Measurements from ENCODE around the gene LEP. TPM values are rescaled to one million over a fixed set of nuclear protein-coding genes. Genes with fewer than 3 reads are reported as not detected.

The LEP gene
- total and polyA plus RNA-seq, 2 donors from 2014 or later = not detected

GRCh38 chr7:128210590-128211570 lies 30.2 kb upstream of the LEP start:
- Histone ChIP-seq H3K27me3 (ENCODE audit: control insufficient read depth, insufficient read depth, low read length) (no peaks in the 10 kb centered on the region), H3K4me1 (ENCODE audit: control insufficient read depth in 2 of 3, insufficient read depth in 2 of 3, low read depth in 1 of 3, low read length in 3 of 3) (peaks cover 0 to 2% (median 0%) of the 10 kb centered on the region in 3 donors), H3K27ac (ENCODE audit: low read depth in 2 of 2, low read length in 2 of 2) (no peak overlapping the region), H3K36me3 (ENCODE audit: control insufficient read depth in 2 of 3, insufficient read depth in 3 of 3, low read length in 3 of 3) (no peaks in the 10 kb centered on the region), H3K9me3 (ENCODE audit: control insufficient read depth in 2 of 3, insufficient read depth in 1 of 3, low read length in 3 of 3) (no peaks in the 10 kb centered on the region), H3K4me3 (ENCODE audit: low read length in 3 of 3) (no peak overlapping the region), H3K9ac (ENCODE audit: low read length in 3 of 3) (no peak overlapping the region)
- DNase-seq = no peak
- intact Hi-C loops (cut with DNase I) = loop anchor here (5.0 kb wide), 1 partner anchor 499 kb away; no protein-coding TSS in a partner anchor
- FAIRE-seq = no peak
- TF ChIP-seq CTCF (IDR thresholded peaks at IDR 0.05; ENCODE audit: borderline replicate concordance, extremely low read depth, insufficient read depth) = no peak

GRCh38 chr7:128211626-128212025 lies 29.5 kb upstream of the LEP start:
- no peak for TF ChIP-seq CTCF (IDR thresholded peaks at IDR 0.05; ENCODE audit: borderline replicate concordance, extremely low read depth, insufficient read depth)
- H3K9me3 ChIP-seq (ENCODE audit: control insufficient read depth in 2 of 3, insufficient read depth in 1 of 3, low read length in 3 of 3) = no peaks in the 10 kb centered on the region
- no peaks in the 10 kb centered on the region for H3K36me3 ChIP-seq (ENCODE audit: control insufficient read depth in 2 of 3, insufficient read depth in 3 of 3, low read length in 3 of 3)
- no peak for FAIRE-seq
- H3K9ac ChIP-seq (ENCODE audit: low read length in 3 of 3) = no peak overlapping the region
- H3K27me3 ChIP-seq (ENCODE audit: control insufficient read depth, insufficient read depth, low read length) = no peaks in the 10 kb centered on the region
- no peak overlapping the region for H3K27ac ChIP-seq (ENCODE audit: low read depth in 2 of 2, low read length in 2 of 2)
- intact Hi-C loops (cut with DNase I) = loop anchor here (5.0 kb wide), 1 partner anchor 499 kb away; no protein-coding TSS in a partner anchor
- H3K4me3 ChIP-seq (ENCODE audit: low read length in 3 of 3) = no peak overlapping the region
- DNase-seq = no peak
- peaks cover 0 to 2% (median 0%) of the 10 kb centered on the region in 3 donors for H3K4me1 ChIP-seq (ENCODE audit: control insufficient read depth in 2 of 3, insufficient read depth in 2 of 3, low read depth in 1 of 3, low read length in 3 of 3)

GRCh38 chr7:128214463-128214862 lies 26.6 kb upstream of the LEP start:
- FAIRE-seq (no peak), DNase-seq (no peak)
- Histone ChIP-seq H3K9ac (ENCODE audit: low read length in 3 of 3) (no peak overlapping the region), H3K4me3 (ENCODE audit: low read length in 3 of 3) (no peak overlapping the region), H3K36me3 (ENCODE audit: control insufficient read depth in 2 of 3, insufficient read depth in 3 of 3, low read length in 3 of 3) (no peaks in the 10 kb centered on the region), H3K27me3 (ENCODE audit: control insufficient read depth, insufficient read depth, low read length) (no peaks in the 10 kb centered on the region), H3K27ac (ENCODE audit: low read depth in 2 of 2, low read length in 2 of 2) (no peak overlapping the region), H3K4me1 (ENCODE audit: control insufficient read depth in 2 of 3, insufficient read depth in 2 of 3, low read depth in 1 of 3, low read length in 3 of 3) (peaks cover 0 to 2% (median 0%) of the 10 kb centered on the region in 3 donors), H3K9me3 (ENCODE audit: control insufficient read depth in 2 of 3, insufficient read depth in 1 of 3, low read length in 3 of 3) (no peaks in the 10 kb centered on the region)
- intact Hi-C loops (cut with DNase I) = loop anchor here (5.0 kb wide), 1 partner anchor 502 kb away; no protein-coding TSS in a partner anchor
- no peak for TF ChIP-seq CTCF (IDR thresholded peaks at IDR 0.05; ENCODE audit: borderline replicate concordance, extremely low read depth, insufficient read depth)
